HG03432 (cell line): Measurements from ENCODE around the gene NAPB.

ENCODE experiments used
- ATAC-seq: cut with Tn5 transposase; IDR thresholded peaks from one replicate; pipeline ENCODE4 v1.9.1; 2021; ENCODE audit warnings: mild to moderate bottlenecking, moderate library complexity; ENCODE audit not compliant: unreplicated experiment

Gene NAPB

DNA sequence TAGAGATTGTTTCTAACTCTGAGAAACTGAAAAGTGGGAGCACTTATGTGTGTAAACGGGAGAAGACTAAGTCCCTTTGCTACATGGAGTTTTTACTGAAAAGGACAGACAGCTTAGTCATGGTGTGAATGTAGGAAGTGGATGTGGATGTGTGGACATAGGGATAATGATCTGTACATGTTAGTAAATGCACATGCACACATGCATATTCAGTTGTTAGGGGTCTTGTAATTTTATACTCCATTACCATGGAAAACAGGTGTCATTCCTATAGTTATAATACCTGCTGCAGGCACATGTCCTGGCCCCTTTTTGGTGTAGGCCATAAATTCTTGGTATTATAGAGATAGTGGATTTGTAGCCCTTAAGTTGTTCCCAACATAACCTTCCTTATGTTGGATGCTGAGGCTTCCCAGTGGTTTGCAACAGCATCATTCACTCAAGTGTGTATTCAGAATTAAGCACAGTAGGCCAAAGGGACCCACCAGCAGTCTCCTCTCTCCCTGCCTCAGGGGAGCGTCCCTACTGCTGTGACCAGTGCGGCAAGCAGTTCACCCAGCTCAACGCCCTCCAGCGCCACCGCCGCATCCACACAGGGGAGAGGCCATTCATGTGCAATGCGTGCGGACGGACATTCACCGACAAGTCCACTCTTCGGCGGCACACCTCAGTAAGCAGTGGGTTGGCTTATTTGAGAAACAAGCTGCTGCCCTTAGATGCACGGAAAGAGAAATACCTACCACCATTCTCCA is 52.0 kb downstream of the NAPB start:
- ATAC-seq: no peak

DNA sequence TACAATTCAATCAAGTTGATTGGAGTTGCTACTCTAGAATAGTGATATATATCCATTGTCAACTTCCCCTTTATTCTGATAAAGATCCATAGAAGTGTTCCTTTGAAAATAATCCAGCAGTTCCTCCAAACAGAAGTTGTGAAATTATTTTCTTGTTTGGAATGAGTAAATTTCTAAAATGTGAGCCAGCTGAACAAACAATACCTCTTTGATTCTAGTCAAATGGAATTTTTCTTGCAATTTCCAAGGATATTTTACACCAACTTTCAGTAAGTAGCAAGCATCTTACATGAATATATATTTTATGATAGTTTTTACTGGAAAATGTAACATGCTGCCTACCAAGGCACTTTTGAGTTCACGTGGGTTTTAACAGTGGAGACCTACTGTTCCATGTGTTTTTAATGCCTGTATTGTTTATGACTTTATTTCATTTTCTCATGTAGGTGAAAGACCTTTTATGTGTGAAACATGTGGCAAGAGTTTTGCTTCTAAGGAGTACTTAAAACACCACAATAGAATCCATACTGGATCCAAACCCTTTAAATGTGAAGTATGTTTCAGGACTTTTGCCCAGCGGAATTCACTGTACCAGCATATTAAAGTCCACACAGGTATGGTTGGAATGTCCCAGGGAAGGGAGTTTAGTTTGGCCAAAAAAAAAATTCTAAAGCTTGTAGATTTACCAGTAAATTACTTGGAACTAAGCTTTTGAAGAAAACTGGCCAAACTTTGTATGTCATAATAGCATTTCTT is 52.8 kb downstream of the NAPB start:
- ATAC-seq: no peak

- ATAC-seq: no peak
Measured at GRCh38 chr20:23367770-23368169, 53.5 kb downstream of the NAPB start.

DNA sequence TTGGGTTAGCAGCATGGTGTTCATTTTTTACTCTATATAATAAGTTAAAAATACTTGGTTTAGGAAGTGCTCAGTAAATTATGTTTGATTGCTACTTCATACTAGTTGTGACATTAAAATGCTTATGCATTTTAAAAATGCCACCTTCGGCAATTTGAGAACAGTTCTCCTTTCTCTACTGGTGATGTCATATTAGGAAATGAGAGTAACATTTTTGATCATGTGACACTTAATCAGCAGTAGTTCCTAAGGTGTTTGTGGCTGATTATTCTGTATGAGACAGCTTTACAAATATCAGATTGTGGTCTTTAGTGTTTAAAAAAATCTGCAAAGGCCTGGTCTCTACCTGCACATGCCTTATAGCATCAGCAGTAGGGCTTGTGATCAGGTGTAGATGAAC is 54.9 kb downstream of the NAPB start:
- no peak for ATAC-seq

DNA sequence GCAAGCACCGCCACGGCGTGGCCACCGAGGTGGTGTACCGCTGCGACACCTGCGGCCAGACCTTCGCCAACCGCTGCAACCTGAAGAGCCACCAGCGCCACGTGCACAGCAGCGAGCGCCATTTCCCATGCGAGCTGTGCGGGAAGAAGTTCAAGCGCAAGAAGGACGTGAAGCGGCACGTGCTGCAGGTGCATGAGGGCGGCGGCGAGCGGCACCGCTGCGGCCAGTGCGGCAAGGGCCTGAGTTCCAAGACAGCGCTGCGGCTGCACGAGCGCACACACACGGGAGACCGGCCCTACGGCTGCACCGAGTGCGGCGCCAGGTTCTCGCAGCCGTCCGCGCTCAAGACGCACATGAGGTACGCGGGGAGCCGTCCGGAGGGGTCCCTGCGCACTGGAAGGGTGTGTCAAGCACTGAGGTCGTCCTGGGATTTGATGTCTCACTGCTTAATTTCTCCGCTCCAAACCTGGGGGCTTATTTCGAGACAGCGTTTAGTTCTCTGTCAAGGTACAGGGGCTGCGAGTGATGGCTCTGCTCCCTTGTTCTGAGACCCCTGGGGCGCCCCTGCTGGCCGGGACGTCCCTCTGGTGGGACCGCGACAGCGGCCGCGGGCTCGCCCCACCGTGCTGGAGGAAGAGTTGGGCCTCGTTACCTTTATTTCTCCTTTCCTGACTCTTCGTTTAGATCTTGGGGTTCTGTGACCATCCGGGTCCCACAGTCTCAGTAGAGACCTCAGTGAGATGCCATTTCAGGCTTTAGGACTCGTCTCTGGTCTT is 55.7 kb downstream of the NAPB start:
- ATAC-seq: no peak

GRCh38 chr20:23363257-23363649 is 58.0 kb downstream of the NAPB start:
- no peak for ATAC-seq

DNA sequence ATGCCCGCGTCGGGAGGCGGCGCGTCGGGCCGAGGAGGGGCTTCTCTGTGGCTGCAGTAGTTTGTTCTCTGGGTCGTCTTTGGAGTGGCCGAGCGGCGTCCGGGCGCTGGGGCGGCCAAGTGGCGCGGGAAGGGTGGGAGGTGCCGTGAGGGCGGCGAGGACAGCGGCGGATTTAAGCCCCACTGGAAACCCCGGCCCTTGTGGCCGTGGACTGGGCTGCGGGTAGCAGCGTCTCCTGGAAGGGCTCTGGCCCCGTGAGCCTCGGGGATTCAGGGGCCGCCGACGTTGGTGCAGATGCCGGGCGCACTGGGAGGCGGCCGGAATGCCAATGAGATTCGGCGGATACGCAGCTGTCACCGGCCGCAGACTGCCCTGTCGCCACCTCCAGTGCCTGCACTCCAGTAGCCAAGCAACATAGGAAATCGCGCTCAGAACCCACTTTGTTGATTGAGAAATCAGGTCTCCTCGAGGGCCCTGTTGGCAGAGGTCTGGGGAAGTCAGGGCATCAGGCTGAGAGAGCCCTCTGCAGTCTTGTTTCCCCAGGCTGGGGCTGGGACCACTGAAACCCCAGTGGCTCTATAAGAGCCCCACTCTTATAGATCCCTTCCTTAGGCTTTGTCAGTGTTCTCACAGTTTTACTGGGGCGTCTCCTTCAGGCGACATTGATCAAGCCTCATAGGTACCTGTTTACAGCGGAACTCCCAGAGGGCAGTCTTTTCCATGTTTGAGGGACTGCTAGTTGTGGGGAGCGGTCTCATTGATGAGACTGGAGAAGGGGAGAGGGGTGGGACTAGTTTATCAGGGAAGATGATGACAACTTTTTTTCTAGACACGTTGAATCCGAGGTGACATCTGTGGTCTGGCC is 58.7 kb downstream of the NAPB start:
- peak; percentile 17 for ATAC-seq

GRCh38 chr20:23361476-23362391 is 59.6 kb downstream of the NAPB start, which contains the start of gene GZF1:
GZF1 (plus strand) TSS chr20:23362182; CDS start chr20:23364384, 2,202 bp downstream.
- peak; percentile 72 for ATAC-seq

DNA sequence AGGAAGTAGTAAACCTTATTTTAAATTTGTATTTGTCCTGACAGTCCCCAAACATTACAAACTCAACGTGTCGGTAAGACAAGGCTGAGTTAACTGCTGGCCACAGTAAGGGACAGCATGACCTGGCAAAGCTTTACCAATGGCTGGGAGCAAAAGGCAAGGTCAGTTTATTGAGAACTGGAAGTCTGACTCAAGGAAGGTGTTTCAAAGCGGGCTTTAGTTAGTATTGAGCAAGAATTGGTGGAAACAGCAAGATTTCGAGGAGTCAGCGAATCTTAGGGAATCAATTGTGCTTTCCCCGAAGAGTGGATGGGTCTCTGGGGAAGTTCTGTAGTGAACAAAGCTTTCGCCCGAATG is 60.2 kb downstream of the NAPB start:
- ATAC-seq: no peak

DNA sequence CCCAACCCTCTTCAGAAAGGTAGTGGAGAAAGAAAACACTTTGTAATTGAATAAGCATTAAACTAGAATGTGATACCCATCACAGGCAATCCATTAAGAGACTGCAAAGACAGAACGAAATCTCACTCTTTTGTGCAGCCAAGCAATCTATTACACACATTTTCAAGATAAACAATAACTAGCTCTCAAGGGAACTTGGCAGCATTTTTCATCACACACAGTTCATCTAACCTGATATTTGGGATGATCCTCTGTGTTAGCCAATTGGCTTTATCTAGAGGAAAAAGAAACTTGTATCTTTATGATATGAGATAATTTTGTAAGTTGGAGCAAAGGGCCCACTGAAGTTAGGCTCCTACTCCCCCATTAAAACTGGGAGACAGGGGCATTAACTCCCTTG is 60.8 kb downstream of the NAPB start:
- no peak for ATAC-seq

GRCh38 chr20:23358923-23359593 is 62.2 kb downstream of the NAPB start:
- ATAC-seq: no peak

DNA sequence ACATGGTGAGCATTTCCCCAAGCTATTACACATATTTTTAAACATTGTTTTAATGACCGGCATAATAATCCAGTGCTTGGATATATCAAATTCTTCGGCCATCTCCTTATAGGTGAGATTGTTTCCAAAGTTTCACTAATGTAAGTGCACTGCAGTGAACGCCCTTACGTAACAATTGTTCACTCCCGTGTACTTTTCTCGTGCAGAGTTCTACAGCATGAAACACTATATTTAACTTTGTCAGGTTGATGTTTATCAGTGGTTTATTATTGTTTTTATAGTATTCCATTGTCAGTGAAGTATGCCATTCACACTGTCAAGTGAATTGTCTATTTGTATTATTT is 62.8 kb downstream of the NAPB start:
- ATAC-seq: no peak

- peak; percentile 78 for ATAC-seq
Measured at GRCh38 chr20:23357767-23358562, 63.3 kb downstream of the NAPB start.

- no peak for ATAC-seq
Measured at GRCh38 chr20:23356203-23356602, 65.1 kb downstream of the NAPB start.

DNA sequence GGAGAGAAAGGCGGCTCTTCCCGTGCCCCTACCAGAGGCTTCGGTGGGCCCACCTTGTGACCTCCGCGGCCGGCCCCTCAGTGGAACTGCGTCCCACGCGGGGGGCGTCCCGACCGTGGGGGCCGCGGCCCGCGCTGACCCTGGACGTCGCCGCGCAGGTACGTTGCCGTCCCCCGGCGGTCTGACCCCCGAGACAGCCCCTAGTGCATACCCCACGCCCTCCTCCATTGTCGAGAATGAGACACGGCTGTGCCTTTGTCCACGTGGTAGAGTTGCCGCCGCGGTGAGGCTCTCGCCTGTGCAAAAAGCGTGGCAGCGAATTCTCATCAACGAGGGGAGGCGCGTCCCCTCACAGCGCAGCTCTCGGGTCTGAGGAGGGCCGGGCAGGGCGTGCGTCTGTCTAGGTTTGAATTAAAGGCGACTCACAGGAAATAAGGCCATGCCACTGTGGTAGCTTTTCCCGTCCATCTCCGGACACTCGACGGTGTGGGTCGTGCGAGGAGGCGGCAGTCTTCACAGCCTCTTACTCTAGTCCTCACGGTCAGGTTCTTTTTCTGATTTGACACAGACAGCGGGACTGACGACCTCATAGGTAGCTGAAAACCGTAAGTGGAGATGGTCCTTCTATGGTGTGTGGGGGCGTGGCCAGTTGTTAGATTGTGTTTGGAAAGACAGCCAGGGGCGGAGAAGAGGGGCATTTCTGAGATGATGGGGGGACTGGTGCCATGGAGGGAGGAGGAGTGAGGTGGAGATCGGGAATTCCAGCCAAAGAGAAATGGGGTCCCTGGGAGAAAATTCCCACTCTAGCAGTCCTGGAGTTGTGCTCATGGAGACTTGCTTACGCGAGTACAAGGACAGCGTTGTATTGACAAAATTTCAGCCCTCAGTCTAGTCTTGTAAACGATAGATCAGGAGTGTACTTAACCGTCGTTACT is 70.1 kb downstream of the NAPB start:
- ATAC-seq: peak; percentile 23

- peak; percentile 88 for ATAC-seq
Measured at GRCh38 chr20:23350196-23350903, 70.9 kb downstream of the NAPB start, which contains the start of gene NXT1. NXT1 (plus strand) TSS chr20:23350791; CDS start chr20:23354042, 3,251 bp downstream.
